B cell (primary cell): ENCODE measurements around the gene KREMEN2. TPM values are rescaled to one million over a fixed set of nuclear protein-coding genes. Genes with fewer than 3 reads are reported as not detected.

Experiments used
- ATAC-seq: fragments of 200-7000 bp; cut with Tn5 transposase; one replicate; pipeline ENCODE4 v1.10.0; 2021; ENCODE audit warnings: low read depth, mild to moderate bottlenecking, moderate number of reproducible peaks, moderate library complexity
- CTCF ChIA-PET: fragments of 350-600 bp; sonication (Branson Sonifier 250); formaldehyde crosslinking; loops from one replicate; lab custom pipeline; 2021; ENCODE audit warnings: antibody characterized with exemption, inconsistent platforms; lab: Charles Lee
- POLR2A ChIA-PET: fragments of 350-600 bp; sonication (Branson Sonifier 250); formaldehyde crosslinking; loops from one replicate; lab custom pipeline; 2021; ENCODE audit warnings: antibody characterized with exemption; lab: Charles Lee
- DNase-seq: peaks from one replicate; pipeline ENCODE4 v3.0.0; 2013
- H2AFZ ChIP-seq: 2 replicates; pipeline ENCODE4 v1.6.1; 2012; ENCODE audit warnings: mild to moderate bottlenecking, low read depth, low read length; ENCODE audit not compliant: insufficient read depth, poor library complexity, severe bottlenecking
- H3K27ac ChIP-seq, 2 donors: 1 replicate in 1 of 2; 2 replicates in 1 of 2; pipeline ENCODE4 v1.5.1; 2012 to 2013; ENCODE audit warnings: low read length in 2 of 2, mild to moderate bottlenecking in 2 of 2, moderate library complexity in 1 of 2
- H3K27me3 ChIP-seq, 4 experiments: fragments of 200-600 bp in 1 of 4; sonication (generic) in 1 of 4; replicated peaks in 1 of 4; 1 replicate in 2 of 4; 2 replicates in 2 of 4; pipeline versions ENCODE4 v1.6.1 to v1.7.0; 2013 to 2016; ENCODE audit warnings: low read length in 3 of 4, mild to moderate bottlenecking in 2 of 4, mixed read lengths in 1 of 4, moderate library complexity in 1 of 4; ENCODE audit not compliant: insufficient read depth in 4 of 4, control insufficient read depth in 3 of 4; ENCODE audit errors: control extremely low read depth in 1 of 4
- H3K36me3 ChIP-seq, 2 experiments: replicated peaks in 1 of 2; 1 replicate in 1 of 2; 2 replicates in 1 of 2; pipeline versions ENCODE4 v1.6.1 to v1.7.1; 2013; ENCODE audit warnings: low read length in 1 of 2; ENCODE audit not compliant: insufficient read depth in 2 of 2, control insufficient read depth in 1 of 2; ENCODE audit errors: control extremely low read depth in 1 of 2, extremely low read depth in 1 of 2
- H3K4me1 ChIP-seq, 2 donors: fragments of 200-600 bp in 1 of 2; sonication (generic) in 1 of 2; 1 replicate in 1 of 2; 2 replicates in 1 of 2; pipeline versions ENCODE4 v1.5.1 to v1.6.1; 2013 to 2017; ENCODE audit warnings: low read length in 2 of 2; ENCODE audit not compliant: control insufficient read depth in 2 of 2, insufficient read depth in 2 of 2
- H3K4me2 ChIP-seq: replicated peaks from 2 replicates; pipeline ENCODE3; 2012; ENCODE audit warnings: mild to moderate bottlenecking, low read depth, low read length; ENCODE audit not compliant: poor library complexity, severe bottlenecking
- H3K4me3 ChIP-seq, 5 experiments: fragments of 200-600 bp in 1 of 5; sonication (generic) in 1 of 5; 1 replicate in 3 of 5; 2 replicates in 2 of 5; pipeline versions ENCODE4 v1.5.1 to v1.7.0; 2011 to 2016; ENCODE audit warnings: low read length in 4 of 5, mild to moderate bottlenecking in 4 of 5, low read depth in 2 of 5, control low read depth in 1 of 5, moderate library complexity in 1 of 5; ENCODE audit not compliant: insufficient read depth in 1 of 5; ENCODE audit errors: control extremely low read depth in 1 of 5, extremely low read depth in 1 of 5
- H3K79me2 ChIP-seq: fragments of 200-600 bp; sonication (generic); one replicate; pipeline ENCODE4 v1.6.0; 2016; ENCODE audit warnings: low read length; ENCODE audit not compliant: control insufficient read depth, insufficient read depth
- H3K9ac ChIP-seq: fragments of 200-600 bp; sonication (generic); 2 replicates; pipeline ENCODE4 v1.6.1; 2017; ENCODE audit warnings: mild to moderate bottlenecking, low read length, moderate library complexity
- H3K9me3 ChIP-seq, 3 donors: one replicate each; pipeline versions ENCODE4 v1.6.1 to v1.7.1; 2013; ENCODE audit warnings: low read length in 2 of 3; ENCODE audit not compliant: control insufficient read depth in 2 of 3, insufficient read depth in 1 of 3; ENCODE audit errors: control extremely low read depth in 1 of 3
- H4K20me1 ChIP-seq: 2 replicates; pipeline ENCODE4 v1.6.0; 2012; ENCODE audit warnings: mild to moderate bottlenecking, low read length; ENCODE audit not compliant: insufficient read depth, control insufficient read depth, poor library complexity, severe bottlenecking
- H3K27ac Mint-ChIP-seq: one replicate; pipeline ENCODE4 v1.8.0; 2021; ENCODE audit warnings: mixed read lengths
- H3K27me3 Mint-ChIP-seq: one replicate; pipeline ENCODE4 v1.8.0; 2021; ENCODE audit warnings: mixed read lengths
- H3K4me1 Mint-ChIP-seq: one replicate; pipeline ENCODE4 v1.8.0; 2021; ENCODE audit warnings: mixed read lengths
- H3K4me3 Mint-ChIP-seq: one replicate; pipeline ENCODE4 v1.8.0; 2021; ENCODE audit warnings: mixed read lengths
- H3K9me3 Mint-ChIP-seq: one replicate; pipeline ENCODE4 v1.8.0; 2022; ENCODE audit warnings: mixed read lengths; ENCODE audit not compliant: insufficient read depth
- EZH2 ChIP-seq: IDR thresholded peaks from 2 replicates; pipeline ENCODE4 v1.6.1; 2012; ENCODE audit warnings: borderline replicate concordance, low read depth, mild to moderate bottlenecking, moderate library complexity, low read length; ENCODE audit not compliant: insufficient read depth, poor library complexity, severe bottlenecking
- whole genome bisulfite sequencing: methylation state at CpG from one replicate; pipeline ENCODE4 v1.1.5; 2013; ENCODE audit warnings: missing lambda C conversion rate; ENCODE audit not compliant: insufficient coverage; 5-methylcytosine and 5-hydroxymethylcytosine counted together
- intact Hi-C: fragments of 100-400 bp; cut with micrococcal nuclease; formaldehyde crosslinking; loops from one replicate; pipeline ENCODE4 v1.10.0; 2022
- polyA plus RNA-seq: library from polyadenylated mRNA; depleted of rRNA; stranded (reverse); fragments of >200 nt; gene quantifications from 2 replicates; pipeline ENCODE4 v1.2.3, GENCODE V29; 2012
- total RNA-seq, 2 donors: library from RNA; stranded (reverse); fragments of 120-200 nt in 1 of 2; gene quantifications; 1 replicate in 1 of 2; 2 replicates in 1 of 2; pipeline versions ENCODE4 v1.2.3 to v1.2.4, GENCODE V29; 2013 to 2022
- TF ChIP-seq, protein P1 (sequence below): fragments of 200-600 bp; IDR thresholded peaks from one replicate; pipeline ENCODE4 v1.8.0; 2022; ENCODE audit warnings: antibody characterized with exemption, mild to moderate bottlenecking

Gene KREMEN2
- total and polyA plus RNA-seq, 2 donors (not counting 1 experiment from before 2014, with no cell fraction given) = 0.17 to 1.1 TPM

DNA sequence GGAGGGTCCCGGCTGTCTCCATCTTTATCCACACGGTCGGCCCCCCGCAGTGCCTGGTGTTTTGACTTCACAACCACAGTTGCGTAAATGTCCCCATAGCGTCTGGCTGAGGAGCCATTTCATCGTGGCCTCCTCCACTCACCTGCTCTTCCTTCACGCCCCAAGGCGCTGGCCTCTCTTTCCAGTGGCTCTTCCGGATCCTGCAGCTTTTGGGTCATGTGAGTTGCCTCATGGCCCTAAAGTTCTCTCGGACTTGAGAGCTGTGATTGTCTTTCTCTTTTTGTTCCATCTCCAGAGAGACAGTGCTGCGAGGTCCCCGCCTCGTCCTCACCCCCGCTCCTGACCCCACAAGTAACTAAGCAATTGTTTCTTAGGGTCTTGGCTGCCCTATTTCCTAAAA, 29.6 kb upstream of the KREMEN2 start:
- Histone ChIP-seq H3K4me1 (no peaks in the 10 kb centered on the region), H3K36me3 (peaks cover 0 to 26% of the 10 kb centered on the region in 2 experiments), H2AFZ (no peak overlapping the region), H4K20me1 (no peaks in the 10 kb centered on the region), H3K27me3 (no peaks in the 10 kb centered on the region), H3K79me2 (no peaks in the 10 kb centered on the region), H3K4me3 (no peak overlapping the region), H3K4me2 (no peak overlapping the region), H3K27ac (no peak overlapping the region), H3K9ac (no peak overlapping the region), H3K9me3 (no peaks in the 10 kb centered on the region)
- Mint-ChIP-seq H3K27me3 (no peaks in the 10 kb centered on the region), H3K9me3 (no peaks in the 10 kb centered on the region), H3K27ac (no peak overlapping the region), H3K4me1 (no peaks in the 10 kb centered on the region), H3K4me3 (no peak overlapping the region)
- DNase-seq (no peak), ATAC-seq (no peak)
- intact Hi-C loops = no loop called here
- 95% methylated on average over 15 of the region's 15 CpGs for WGBS
- CTCF ChIA-PET = interaction anchor here (1.4 to 1.7 kb wide), 2 partner anchors 7 to 13 kb away, joined by 3 read pairs; no protein-coding TSS in a partner anchor
- no peak for TF ChIP-seq EZH2
- TF ChIP-seq, protein P1, sequence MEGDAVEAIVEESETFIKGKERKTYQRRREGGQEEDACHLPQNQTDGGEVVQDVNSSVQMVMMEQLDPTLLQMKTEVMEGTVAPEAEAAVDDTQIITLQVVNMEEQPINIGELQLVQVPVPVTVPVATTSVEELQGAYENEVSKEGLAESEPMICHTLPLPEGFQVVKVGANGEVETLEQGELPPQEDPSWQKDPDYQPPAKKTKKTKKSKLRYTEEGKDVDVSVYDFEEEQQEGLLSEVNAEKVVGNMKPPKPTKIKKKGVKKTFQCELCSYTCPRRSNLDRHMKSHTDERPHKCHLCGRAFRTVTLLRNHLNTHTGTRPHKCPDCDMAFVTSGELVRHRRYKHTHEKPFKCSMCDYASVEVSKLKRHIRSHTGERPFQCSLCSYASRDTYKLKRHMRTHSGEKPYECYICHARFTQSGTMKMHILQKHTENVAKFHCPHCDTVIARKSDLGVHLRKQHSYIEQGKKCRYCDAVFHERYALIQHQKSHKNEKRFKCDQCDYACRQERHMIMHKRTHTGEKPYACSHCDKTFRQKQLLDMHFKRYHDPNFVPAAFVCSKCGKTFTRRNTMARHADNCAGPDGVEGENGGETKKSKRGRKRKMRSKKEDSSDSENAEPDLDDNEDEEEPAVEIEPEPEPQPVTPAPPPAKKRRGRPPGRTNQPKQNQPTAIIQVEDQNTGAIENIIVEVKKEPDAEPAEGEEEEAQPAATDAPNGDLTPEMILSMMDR = no peak
- POLR2A ChIA-PET = no interaction called here

DNA sequence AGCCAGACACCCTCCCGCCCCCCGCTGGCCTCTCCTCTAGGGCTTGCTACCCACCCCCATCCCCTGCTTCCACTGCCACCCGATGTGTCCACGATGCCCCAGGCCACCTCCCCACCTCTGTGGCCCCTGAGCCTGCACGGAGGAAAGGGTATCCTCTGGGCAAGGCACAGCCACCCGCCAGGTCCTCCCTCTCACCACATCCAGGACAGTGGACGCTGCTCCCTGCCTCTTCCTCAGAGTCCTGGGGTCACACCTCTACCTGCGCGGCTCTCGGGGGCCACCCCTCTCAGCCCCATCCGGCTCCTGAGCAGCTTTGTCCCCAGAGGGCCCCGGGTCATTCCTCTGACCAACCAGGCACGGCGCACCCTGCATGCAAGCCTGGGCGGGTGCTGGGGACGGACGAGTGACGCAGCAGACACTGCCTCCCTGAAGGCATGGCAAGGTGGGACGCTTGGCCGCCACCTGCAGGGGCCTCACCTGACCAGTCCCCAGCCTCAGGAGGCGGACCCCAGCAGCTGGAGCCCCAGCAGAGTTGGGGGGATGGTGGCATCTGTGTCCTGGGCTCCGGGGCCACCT, 27.6 kb upstream of the KREMEN2 start:
- DNase-seq = no peak
- Mint-ChIP-seq H3K9me3 (no peaks in the 10 kb centered on the region), H3K4me1 (no peaks in the 10 kb centered on the region), H3K27me3 (no peaks in the 10 kb centered on the region), H3K4me3 (no peak overlapping the region), H3K27ac (no peak overlapping the region)
- Histone ChIP-seq H3K4me3 (no peak overlapping the region), H3K27ac (no peak overlapping the region), H2AFZ (no peak overlapping the region), H3K4me2 (no peak overlapping the region), H3K27me3 (no peaks in the 10 kb centered on the region), H3K9ac (no peak overlapping the region), H3K36me3 (peaks cover 0 to 35% of the 10 kb centered on the region in 2 experiments), H3K4me1 (peaks cover 0 to 4% of the 10 kb centered on the region in 2 donors), H3K9me3 (no peaks in the 10 kb centered on the region), H4K20me1 (no peaks in the 10 kb centered on the region), H3K79me2 (no peaks in the 10 kb centered on the region)
- POLR2A ChIA-PET = no interaction called here
- ATAC-seq = no peak
- CTCF ChIA-PET = interaction anchor here (0.9 kb wide), 1 partner anchor 9 kb away, joined by 3 read pairs; no protein-coding TSS in a partner anchor
- TF ChIP-seq, protein P1 = no peak
- no peak for TF ChIP-seq EZH2
- intact Hi-C loops = no loop called here
- WGBS = 96% methylated on average over 21 of the region's 22 CpGs
